Stimulated activated CD4-positive, alpha-beta T cell treated with anti-CD3 and anti-CD28 coated beads, Interleukin-12 subunit alpha, Interleukin-12 subunit beta, amount 100 ng/mL, for 4 hours (primary cell): ENCODE measurements around the gene IZUMO3.
"Not testable (repeated sequence)": the region's sequence is repeated elsewhere in the genome, so short reads cannot be mapped to it uniquely, and the experiment has no call there.

Source experiments
- DNase-seq: peaks from one replicate; pipeline ENCODE4 v3.0.0-alpha.2; 2020

IZUMO3 gene, protein sequence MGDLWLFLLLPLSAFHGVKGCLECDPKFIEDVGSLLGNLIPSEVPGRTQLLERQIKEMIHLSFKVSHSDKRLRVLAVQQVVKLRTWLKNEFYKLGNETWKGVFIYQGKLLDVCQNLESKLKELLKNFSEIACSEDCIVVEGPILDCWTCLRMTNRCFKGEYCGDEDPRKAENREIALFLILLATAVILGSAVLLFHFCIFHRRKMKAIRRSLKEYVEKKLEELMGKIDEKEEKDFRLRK

DNA sequence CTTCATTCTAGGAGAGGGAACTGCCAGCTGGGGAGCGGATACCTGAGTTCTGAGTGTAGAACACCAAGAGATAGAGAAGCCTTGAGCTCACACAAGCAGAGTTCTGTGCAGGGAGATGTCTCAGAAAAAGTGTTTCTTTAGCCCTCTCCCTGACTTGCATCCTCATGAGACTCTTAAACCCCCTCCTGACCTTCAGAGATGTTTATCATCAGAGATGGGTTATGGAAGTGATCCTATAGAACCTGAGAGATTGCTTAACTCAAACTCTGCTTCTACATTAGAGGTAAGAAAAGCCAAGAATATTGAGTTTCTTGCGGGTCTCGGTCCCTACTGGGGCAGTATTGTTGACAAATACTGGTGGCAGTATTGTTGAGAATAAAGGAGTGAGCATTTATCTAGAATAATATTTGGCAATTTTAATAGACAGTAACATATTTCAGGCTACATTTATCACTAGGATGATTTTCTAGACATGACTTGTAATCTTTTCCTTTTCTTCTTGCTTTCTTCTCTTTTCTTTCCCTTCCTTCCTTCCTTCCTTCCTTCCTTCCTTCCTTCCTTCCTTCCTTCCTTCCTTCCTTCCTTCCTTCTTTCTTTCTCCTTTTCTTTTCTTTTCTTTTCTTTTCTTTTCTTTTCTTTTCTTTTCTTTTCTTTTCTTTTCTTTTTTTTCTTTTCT lies at the start of gene IZUMO3:
IZUMO3 (minus strand) TSS at position 51 of the 676 bp plus-strand sequence. CDS start 248 bp downstream, outside the sequence.
- DNase-seq: no peak

DNA sequence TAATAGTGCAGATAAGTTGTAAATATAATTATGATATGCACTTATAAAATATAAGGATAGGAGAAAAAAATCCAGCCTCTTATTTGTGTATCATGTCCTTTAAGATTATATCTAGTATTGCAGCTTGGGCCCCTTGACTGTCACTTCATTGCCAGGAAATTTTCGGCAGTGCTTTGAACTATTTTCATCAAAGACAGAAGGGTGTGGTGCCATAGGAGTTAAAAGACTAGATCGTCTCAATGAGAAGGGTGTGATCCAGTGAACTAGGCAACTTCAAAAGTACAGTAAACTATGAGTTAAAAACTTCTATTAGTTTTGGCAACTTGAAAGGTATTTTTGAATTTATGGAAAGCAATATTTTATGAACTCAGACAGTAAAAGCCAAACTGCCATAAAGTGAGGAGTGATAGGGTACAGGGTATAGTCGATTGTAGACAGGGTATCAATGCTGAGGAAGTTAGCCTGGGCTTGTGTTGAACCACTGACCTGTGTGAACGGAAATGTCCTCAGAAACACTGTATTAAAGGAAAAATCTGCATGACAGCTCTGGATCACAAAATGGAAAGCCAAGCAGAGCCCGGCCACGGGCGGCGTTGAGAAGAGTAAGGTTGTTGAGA lies 48.6 kb upstream of the IZUMO3 start:
- no peak for DNase-seq

DNA sequence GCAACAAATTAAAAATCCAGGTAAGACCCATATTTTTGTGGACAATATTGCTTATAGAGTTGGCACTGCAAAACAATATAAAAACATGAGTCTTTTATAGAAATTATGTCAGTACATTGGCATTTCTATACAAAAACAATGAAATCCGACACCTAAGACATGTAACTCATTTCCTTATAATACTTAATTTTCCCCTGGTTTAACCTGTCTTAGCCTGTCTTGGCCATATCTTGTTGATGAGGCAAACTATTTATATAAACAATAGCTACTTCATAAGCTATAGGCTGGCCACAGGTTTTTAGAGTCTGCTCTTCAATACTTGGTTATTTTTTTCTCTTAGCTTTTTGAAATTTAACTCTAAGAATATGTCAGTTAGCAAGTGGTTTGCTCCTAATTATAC lies 44.7 kb upstream of the IZUMO3 start:
- no peak for DNase-seq

DNA sequence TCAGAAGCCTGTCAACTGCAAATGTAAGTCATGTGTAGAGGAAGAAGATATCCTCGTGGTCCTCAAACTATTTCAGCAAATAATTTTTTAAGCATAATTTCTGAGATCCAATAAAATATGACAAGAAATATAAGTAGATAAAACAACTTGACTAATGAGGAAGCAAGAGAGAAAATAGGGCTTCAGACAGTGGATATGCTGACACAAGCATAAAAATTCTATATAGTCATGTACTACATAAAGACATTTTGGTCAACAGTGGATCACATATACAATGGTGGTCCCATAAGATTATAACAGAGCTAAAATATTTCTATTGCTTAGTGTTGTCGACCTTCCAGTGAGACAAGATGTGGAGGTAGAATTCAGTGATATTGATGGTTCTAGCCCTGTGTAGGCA lies 42.2 kb upstream of the IZUMO3 start:
- DNase-seq: no peak

DNA sequence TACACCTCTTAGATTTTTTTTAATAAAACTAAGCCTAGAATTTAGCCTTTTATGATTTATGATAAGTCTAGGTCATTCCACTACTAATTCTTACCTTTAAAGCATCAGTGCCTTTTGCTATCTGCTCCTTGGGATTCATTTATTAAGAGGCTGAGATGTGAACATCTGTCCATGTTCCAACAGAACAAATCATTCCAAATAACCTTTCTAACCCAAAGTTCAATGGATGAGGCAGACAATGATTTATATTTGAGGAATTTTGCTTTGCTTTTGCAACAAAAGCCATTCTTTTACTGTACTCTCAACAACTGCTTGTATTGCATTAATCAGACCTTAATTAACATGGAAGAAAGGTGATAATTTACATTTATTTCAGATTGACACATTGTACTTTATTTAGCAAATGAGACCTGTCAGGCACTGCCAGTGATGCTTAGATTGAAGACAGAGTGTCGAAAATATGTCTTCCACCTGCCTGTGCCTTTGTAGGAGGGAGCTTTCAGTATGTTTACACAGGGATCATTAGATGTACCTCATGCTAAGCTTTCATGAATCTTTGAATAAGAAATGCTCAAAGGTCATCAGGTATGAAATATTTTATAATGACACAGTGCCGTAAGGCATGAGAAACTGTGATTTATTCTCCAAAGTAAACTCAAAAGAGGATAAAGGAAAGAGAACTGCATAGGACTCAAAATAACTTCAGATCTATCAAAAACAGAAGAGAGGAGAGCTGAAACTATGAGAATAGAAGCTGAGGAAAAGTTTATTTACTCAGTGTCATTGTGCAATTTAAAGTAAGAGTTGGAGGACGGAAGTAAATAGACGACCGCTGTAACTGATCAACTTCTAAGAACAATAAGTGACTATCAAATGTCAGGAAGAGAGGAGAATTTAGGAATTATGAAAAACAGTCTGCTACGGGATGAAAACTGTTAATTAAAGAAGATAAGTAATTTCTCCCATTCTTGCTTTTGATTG lies 36.7 kb upstream of the IZUMO3 start:
- DNase-seq: no peak

DNA sequence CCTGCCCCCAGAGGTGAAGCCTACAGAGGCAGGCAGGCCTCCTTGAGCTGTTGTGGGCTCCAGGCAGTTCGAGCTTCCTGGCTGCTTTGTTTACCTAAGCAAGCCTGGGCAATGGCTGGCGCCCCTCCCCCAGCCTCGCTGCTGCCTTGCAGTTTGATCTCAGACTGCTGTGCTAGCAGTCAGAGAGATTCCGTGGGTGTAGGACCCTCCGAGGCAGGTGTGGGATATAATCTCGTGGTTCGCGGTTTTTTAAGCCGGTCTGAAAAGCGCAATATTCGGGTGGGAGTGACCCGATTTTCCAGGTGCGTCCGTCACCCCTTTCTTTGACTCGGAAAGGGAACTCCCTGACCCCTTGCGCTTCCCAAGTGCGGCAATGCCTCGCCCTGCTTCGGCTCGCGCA lies 34.3 kb upstream of the IZUMO3 start:
- DNase-seq: not testable (repeated sequence)

DNA sequence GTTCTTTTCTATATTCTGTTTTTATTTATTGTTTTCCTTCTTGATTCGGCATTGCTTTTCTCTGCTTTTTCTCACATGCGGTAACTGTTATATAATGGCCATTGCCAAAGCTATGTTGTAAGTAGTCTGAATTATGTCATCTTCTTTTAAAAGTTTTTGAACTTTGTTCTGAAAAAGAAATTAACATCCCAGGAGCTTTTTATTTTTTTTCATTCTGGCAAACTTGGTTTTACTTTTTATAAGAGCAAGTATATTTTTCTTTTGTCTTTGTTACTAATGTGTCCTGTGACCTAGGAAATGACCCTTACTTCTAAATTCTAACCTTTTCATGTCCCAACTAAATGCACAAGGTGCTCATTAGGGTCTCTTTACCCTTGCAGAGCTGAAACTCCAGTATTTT lies 26.7 kb upstream of the IZUMO3 start:
- no peak for DNase-seq

DNA sequence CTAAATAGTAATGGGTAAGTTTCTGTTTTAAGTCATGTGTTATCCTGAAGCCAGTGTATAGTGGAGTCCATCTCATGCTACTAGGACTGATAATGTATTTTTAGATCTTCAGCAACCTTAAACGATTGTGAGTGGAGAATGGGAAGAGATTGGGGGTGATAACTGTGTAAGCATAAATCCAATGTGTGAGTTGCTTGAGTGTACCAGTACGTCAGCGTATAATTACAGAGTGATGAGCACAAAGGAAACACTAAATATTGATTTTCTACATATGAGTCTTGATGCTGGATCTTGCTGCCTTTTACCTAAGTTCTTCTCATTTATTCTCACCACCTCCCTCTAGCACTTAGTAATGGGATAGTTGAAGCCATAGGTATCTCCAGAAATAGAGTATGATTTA lies 16.3 kb upstream of the IZUMO3 start:
- no peak for DNase-seq

DNA sequence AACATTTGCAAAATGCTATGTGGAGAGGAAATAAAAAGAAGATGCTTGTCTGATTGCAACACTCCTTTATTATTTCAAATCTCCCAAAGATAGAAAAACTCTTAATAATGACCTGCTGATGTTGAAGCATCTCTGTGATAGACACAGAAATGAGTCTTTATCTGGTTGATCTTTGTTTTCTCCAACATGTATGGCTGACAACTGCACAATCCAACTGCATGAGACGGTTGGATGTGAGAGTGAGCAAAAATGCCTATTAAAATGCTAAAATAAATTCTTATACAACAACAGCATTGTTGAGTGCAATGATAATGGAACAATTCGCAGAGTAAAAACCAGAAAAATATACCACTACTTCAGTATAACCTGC lies 7.5 kb upstream of the IZUMO3 start:
- DNase-seq: no peak

DNA sequence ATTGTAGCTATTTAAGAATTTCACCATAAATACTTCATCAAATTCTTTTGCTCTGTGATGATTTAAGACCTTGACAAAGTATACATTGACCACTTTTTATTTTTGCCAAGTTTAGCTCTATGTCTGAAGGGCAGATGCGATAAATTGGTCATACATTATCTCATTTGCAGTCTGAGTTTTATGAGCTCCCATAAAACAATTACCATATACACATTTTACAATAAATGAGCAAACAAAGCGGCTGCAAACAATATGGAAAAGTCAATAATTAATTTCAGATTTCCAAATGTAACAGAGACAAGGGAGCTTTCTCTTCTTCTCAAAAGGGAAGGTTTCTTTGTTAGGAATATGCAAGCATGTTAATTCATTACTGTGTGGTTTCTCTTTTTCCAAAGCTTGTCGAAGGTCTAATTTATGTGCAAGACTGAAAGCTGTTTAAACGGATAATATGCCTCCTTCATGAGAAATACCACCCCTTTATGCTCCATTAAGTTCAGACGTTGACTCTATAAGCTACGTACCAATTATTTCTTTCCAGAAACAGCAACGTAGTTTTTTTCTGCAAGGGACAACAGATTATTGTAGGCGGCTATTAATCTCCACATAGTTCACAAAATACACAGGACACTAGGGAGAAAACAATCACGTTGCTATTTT lies 7.0 kb upstream of the IZUMO3 start:
- no peak for DNase-seq

DNA sequence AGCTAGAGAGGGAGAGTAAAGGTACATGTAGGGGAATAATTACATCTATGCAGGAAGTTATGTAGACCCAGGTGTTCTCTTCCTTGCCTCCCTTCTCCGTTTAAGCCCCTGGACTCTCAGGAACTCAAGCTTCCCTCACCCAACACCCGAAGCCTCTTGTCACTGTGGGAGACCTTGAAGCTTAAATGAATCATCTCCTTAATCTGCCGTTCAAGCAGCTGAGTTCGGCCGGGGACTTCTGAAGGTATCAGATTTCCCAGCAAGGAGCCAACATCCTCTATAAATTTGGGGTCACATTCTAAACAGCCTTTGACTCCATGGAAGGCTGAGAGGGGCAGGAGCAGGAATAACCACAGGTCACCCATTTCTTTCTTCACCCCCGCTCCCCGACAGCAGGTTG lies 412 bp downstream of the IZUMO3 start:
- DNase-seq: no peak

DNA sequence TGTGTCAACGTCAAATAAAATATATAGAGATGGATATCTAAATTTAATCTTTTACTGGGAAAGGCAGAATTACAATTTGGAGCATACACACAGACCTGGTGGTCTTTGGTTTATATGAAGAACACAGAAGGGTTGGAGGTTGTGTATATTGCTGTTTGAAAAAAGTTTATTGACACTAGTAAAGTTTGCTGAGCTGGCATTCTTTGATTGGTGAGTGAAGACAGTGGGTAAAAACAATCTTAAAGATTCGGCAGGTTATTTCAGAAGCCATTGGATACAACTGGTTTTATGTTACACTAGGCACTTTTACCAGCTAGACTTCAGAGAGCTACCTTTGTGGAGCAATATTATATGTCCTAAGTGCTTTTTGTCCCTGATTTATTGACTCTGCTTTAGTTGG lies 27.2 kb downstream of the IZUMO3 start:
- no peak for DNase-seq

DNA sequence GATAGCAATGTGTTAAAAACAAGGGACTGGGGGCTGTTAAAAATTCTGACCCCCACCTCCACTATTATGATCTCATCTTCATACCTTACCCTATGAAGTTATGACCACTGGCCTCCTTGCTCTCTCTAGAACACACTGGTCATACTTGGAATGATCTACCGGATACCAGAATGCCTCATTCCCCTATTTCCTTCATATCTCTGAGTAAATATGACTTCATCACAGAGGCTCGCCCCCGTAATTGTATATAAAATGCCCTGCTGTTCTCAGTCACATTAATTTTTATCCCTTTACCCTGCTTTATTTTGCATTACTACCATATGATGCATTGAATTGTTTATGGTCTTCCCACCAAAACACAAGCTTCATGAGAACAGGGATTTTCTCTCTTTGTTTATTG lies 29.2 kb downstream of the IZUMO3 start:
- no peak for DNase-seq

DNA sequence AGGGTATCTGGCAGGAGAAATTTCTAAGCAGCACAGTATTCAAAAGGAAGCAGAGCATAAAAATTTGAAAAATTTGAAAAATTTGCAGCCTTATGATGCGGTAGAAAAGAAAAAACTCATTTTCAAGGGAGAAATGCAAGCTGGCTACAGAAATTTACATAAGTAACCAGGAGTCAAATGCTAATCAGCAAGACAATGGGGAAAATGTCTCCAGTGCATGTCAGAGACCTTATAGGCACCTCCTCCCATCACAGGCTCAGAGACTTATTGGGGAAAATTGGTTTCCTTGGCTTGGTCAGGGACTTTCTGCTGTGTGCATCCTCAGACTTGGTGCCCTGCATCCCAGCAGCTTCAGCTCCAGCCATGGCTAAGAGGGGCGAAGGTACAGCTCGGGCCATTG lies 35.8 kb downstream of the IZUMO3 start:
- no peak for DNase-seq

DNA sequence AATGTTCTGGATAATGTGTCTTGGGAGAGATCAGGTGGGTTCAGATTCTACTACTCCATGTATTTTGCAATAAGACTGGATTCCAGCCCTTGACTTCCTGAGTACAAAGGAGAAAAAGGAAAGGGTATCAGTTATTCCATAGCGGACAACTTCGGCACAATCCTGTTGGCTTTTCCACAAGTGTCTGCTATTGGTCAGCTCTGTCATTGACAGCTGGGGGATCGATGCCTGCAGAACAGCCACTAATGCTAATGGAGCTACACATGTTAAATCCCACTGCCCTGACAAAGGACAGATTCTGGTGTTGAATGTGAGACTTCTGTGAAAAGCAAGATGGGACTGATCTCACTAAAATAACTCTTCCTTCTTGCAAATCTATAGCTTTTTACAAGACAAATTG lies 41.2 kb downstream of the IZUMO3 start:
- no peak for DNase-seq

DNA sequence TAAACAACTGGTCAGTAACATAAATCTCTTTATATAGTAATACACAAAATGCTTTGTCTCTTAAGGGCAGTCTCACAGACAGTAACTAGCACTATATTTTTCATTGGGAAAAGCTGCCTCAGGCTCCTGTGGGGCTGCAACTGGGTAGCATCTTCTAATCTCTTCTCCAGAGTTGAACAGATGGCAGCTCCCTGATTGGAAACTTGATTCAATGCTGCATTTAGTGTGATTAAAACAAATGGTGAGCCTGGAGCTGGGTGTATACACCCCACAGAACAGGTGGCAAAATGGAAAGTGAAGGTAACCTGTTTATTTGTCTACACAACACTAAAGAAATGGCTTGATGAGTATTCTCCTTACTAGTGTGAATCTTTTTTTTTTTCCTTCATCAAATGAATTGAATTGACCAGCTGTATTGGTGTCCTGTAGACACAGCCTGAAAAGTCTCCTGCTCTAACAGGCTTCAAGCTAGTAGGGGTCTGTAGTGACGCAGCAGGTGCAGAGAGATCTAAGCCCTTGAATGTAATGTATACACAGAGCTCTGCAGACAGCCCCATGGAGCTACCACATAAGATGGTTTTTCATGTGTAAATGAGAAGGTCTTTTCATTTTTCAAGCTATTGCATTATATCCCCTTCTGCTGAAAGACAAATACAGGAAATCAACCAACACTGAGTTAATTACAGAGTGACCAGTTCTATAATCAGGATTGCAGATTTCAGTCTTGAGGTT lies 43.3 kb downstream of the IZUMO3 start:
- DNase-seq: no peak

DNA sequence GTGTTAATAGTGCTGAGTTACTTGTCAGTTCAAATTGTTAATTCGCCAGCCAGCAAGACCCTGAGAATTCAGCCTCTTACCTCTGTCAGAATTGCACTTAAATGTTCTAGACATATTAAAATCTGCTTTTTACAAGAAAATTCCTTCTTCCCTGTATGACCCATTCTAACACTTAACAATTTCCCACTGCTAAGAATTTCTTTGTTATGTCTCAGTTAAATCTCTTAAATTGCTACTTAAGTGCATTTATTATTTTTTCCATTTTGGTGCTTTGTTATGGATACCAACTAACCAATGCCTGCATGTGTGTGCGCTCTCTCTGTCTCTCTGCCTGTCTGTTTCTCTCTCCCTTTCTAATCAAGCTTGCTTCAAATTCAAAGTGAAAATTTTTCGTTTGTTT lies 44.9 kb downstream of the IZUMO3 start:
- DNase-seq: no peak

DNA sequence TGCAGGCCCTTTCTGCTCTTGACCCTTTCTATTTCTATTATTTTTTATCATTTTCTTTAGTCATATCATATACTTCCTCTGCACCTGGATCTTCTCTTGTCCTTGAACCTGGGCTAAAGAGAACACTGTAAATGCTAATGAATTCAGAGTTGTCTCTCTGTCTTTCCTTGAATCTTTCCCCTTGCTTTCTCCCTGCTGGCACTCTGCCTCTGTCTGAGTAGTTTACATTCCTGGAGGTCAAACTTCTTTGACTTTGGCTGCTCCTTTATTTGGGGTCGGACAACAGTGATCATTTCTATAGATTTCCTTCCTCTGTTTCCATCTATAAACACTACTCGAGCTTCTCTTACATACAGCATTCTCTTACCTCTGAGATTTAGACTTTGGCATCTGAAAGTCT lies 47.1 kb downstream of the IZUMO3 start:
- no peak for DNase-seq

DNA sequence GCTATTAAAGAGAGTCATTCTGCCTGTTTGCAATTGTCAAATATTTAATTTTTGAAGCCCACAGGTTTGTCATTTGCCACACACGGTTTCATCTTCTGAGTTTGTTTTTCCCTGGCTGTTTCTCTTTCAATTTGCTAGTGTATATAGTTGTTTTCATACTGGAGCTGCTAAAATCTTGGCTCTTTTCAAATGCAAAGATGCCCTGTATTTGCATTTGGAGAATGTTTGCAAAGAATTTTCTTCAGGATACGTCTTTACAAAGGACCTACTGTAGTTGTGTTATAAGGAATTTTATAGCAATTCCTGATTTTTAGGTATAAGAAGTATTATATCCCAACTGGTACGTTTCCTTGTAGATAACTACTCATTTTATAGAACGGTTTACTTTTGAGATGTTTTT lies 48.0 kb downstream of the IZUMO3 start:
- no peak for DNase-seq
